ENCODE data around the gene ADK.

GRCh38 chr10:74123081-74123480, 27.9 kb upstream of the ADK start:
- TF ChIP-seq CEBPB (IDR thresholded peaks at IDR 0.05; ENCODE audit: low read depth, low read length) (no peak), MXI1 (IDR thresholded peaks at IDR 0.05; ENCODE audit: borderline replicate concordance, low read depth, low read length) (no peak), POLR2A (IDR thresholded peaks at IDR 0.05; ENCODE audit: low read depth, low read length) (no peak), SMC3 (IDR thresholded peaks at IDR 0.05; ENCODE audit: low read depth, low read length) (no peak), BHLHE40 (IDR thresholded peaks at IDR 0.05; ENCODE audit: low read depth, low read length) (no peak), RAD21 (IDR thresholded peaks at IDR 0.05; ENCODE audit: low read length) (no peak), MAFK (IDR thresholded peaks at IDR 0.05; ENCODE audit: low read depth, low read length) (no peak), ELK1 (IDR thresholded peaks at IDR 0.05; ENCODE audit: borderline replicate concordance, low read depth, low read length) (no peak), CHD1 (IDR thresholded peaks at IDR 0.05; ENCODE audit: low read depth, low read length) (no peak)
- TF ChIP-seq, protein P1, sequence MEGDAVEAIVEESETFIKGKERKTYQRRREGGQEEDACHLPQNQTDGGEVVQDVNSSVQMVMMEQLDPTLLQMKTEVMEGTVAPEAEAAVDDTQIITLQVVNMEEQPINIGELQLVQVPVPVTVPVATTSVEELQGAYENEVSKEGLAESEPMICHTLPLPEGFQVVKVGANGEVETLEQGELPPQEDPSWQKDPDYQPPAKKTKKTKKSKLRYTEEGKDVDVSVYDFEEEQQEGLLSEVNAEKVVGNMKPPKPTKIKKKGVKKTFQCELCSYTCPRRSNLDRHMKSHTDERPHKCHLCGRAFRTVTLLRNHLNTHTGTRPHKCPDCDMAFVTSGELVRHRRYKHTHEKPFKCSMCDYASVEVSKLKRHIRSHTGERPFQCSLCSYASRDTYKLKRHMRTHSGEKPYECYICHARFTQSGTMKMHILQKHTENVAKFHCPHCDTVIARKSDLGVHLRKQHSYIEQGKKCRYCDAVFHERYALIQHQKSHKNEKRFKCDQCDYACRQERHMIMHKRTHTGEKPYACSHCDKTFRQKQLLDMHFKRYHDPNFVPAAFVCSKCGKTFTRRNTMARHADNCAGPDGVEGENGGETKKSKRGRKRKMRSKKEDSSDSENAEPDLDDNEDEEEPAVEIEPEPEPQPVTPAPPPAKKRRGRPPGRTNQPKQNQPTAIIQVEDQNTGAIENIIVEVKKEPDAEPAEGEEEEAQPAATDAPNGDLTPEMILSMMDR (conservative IDR thresholded peaks at IDR 0.05; ENCODE audit: low read depth, low read length): no peak
- TF ChIP-seq, protein P2, sequence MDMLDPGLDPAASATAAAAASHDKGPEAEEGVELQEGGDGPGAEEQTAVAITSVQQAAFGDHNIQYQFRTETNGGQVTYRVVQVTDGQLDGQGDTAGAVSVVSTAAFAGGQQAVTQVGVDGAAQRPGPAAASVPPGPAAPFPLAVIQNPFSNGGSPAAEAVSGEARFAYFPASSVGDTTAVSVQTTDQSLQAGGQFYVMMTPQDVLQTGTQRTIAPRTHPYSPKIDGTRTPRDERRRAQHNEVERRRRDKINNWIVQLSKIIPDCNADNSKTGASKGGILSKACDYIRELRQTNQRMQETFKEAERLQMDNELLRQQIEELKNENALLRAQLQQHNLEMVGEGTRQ (IDR thresholded peaks at IDR 0.05; ENCODE audit: low read depth, low read length): no peak

All from IMR-90 (cell line).